Calu3 (cell line): ENCODE results near the gene LIN7C. TPM values are rescaled to one million over a fixed set of nuclear protein-coding genes. Genes with fewer than 3 reads are reported as not detected.

ENCODE experiments used
- BruUV-seq: library from RNA; stranded (reverse); fragments of 400-500 nt; replicated peaks from 2 replicates; lab custom pipeline; 2021; lab: Mats Ljungman, UMichigan
- CTCF ChIA-PET: fragments of 300-600 bp; sonication (Branson Sonifier 250); formaldehyde crosslinking; loops from one replicate; lab custom pipeline; 2022; ENCODE audit warnings: antibody characterized with exemption; lab: Charles Lee
- DNase-seq: peaks from one replicate; pipeline ENCODE4 v3.0.0; 2022
- H3K27ac Mint-ChIP-seq: one replicate; pipeline ENCODE4 v1.8.0; 2022; ENCODE audit warnings: mixed read lengths; ENCODE audit not compliant: unreplicated experiment
- H3K27me3 Mint-ChIP-seq: one replicate; pipeline ENCODE4 v1.8.0; 2022; ENCODE audit warnings: mixed read lengths; ENCODE audit not compliant: unreplicated experiment
- H3K36me3 Mint-ChIP-seq: one replicate; pipeline ENCODE4 v1.8.0; 2022; ENCODE audit warnings: mild to moderate bottlenecking, moderate library complexity, mixed read lengths; ENCODE audit not compliant: insufficient read depth, unreplicated experiment
- H3K4me1 Mint-ChIP-seq: one replicate; pipeline ENCODE4 v1.8.0; 2022; ENCODE audit warnings: mild to moderate bottlenecking, low read depth, mixed read lengths; ENCODE audit not compliant: unreplicated experiment
- H3K4me3 Mint-ChIP-seq: one replicate; pipeline ENCODE4 v1.8.0; 2022; ENCODE audit warnings: mild to moderate bottlenecking, low read depth, moderate library complexity, mixed read lengths; ENCODE audit not compliant: unreplicated experiment
- H3K9me3 Mint-ChIP-seq: one replicate; pipeline ENCODE4 v1.8.0; 2022; ENCODE audit warnings: low read depth, mixed read lengths; ENCODE audit not compliant: unreplicated experiment
- CTCF ChIP-seq: fragments of 200-600 bp; IDR thresholded peaks from one replicate; pipeline ENCODE4 v1.8.0; 2022; ENCODE audit warnings: antibody characterized with exemption; ENCODE audit not compliant: unreplicated experiment
- intact Hi-C: fragments of 100-400 bp; cut with micrococcal nuclease; formaldehyde crosslinking; loops from one replicate; pipeline ENCODE4 v1.10.0; 2022; ENCODE audit not compliant: unreplicated experiment
- total RNA-seq: library from RNA; stranded (reverse); gene quantifications from 2 replicates; pipeline ENCODE4 v1.2.3, GENCODE V29; 2022

LIN7C gene
- total RNA-seq, 1 experiment from 2014 or later = 43.7 TPM

GRCh38 chr11:27551127-27551526, 44.6 kb upstream of the LIN7C start:
- BruUV-seq = no TSS peak
- H3K4me3 Mint-ChIP-seq = no peak overlapping the region
- TF ChIP-seq CTCF = no peak
- H3K36me3 Mint-ChIP-seq = no peaks in the 10 kb centered on the region
- CTCF ChIA-PET = interaction anchor here (0.7 kb wide), 1 partner anchor 1933 kb away, joined by 3 read pairs; no protein-coding TSS in a partner anchor
- peaks cover 2% of the 10 kb centered on the region for H3K9me3 Mint-ChIP-seq
- no peaks in the 10 kb centered on the region for H3K27me3 Mint-ChIP-seq
- H3K27ac Mint-ChIP-seq = no peak overlapping the region
- no peaks in the 10 kb centered on the region for H3K4me1 Mint-ChIP-seq
- intact Hi-C loops = no loop called here
- DNase-seq = no peak

GRCh38 chr11:27545946-27546345, 39.4 kb upstream of the LIN7C start:
- H3K36me3 Mint-ChIP-seq = no peaks in the 10 kb centered on the region
- no peak for DNase-seq
- CTCF ChIA-PET = no interaction called here
- TF ChIP-seq CTCF = no peak
- H3K27ac Mint-ChIP-seq = no peak overlapping the region
- no TSS peak for BruUV-seq
- H3K9me3 Mint-ChIP-seq = peaks cover 2% of the 10 kb centered on the region
- H3K4me3 Mint-ChIP-seq = no peak overlapping the region
- intact Hi-C loops = no loop called here
- H3K27me3 Mint-ChIP-seq = no peaks in the 10 kb centered on the region
- H3K4me1 Mint-ChIP-seq = no peaks in the 10 kb centered on the region

GRCh38 chr11:27545035-27545434, 38.5 kb upstream of the LIN7C start:
- Mint-ChIP-seq H3K36me3 (no peaks in the 10 kb centered on the region), H3K9me3 (peaks cover 2% of the 10 kb centered on the region), H3K4me3 (no peak overlapping the region), H3K27me3 (no peaks in the 10 kb centered on the region), H3K27ac (no peak overlapping the region), H3K4me1 (no peaks in the 10 kb centered on the region)
- CTCF ChIA-PET = no interaction called here
- no peak for DNase-seq
- TF ChIP-seq CTCF = no peak
- BruUV-seq = no TSS peak
- intact Hi-C loops = no loop called here

GRCh38 chr11:27541790-27542189, 35.2 kb upstream of the LIN7C start:
- H3K4me1 Mint-ChIP-seq = no peaks in the 10 kb centered on the region

More at GRCh38 chr11:27541790-27542189, 35.2 kb upstream of the LIN7C start:
- CTCF ChIA-PET = no interaction called here
- no peak for TF ChIP-seq CTCF
- DNase-seq = no peak
- no TSS peak for BruUV-seq
- Mint-ChIP-seq H3K9me3 (no peaks in the 10 kb centered on the region), H3K4me3 (no peak overlapping the region), H3K36me3 (no peaks in the 10 kb centered on the region), H3K27me3 (no peaks in the 10 kb centered on the region), H3K27ac (no peak overlapping the region)
- intact Hi-C loops = no loop called here
